HG03520 (cell line): ENCODE data around the gene FAM174C.
"Not testable (repeated sequence)": the region's sequence is repeated elsewhere in the genome, so short reads cannot be mapped to it uniquely, and the experiment has no call there.

Experiments
- ATAC-seq: cut with Tn5 transposase; IDR thresholded peaks from one replicate; pipeline ENCODE4 v1.9.1; 2021; ENCODE audit warnings: mild to moderate bottlenecking, moderate library complexity; ENCODE audit not compliant: unreplicated experiment

FAM174C gene

DNA sequence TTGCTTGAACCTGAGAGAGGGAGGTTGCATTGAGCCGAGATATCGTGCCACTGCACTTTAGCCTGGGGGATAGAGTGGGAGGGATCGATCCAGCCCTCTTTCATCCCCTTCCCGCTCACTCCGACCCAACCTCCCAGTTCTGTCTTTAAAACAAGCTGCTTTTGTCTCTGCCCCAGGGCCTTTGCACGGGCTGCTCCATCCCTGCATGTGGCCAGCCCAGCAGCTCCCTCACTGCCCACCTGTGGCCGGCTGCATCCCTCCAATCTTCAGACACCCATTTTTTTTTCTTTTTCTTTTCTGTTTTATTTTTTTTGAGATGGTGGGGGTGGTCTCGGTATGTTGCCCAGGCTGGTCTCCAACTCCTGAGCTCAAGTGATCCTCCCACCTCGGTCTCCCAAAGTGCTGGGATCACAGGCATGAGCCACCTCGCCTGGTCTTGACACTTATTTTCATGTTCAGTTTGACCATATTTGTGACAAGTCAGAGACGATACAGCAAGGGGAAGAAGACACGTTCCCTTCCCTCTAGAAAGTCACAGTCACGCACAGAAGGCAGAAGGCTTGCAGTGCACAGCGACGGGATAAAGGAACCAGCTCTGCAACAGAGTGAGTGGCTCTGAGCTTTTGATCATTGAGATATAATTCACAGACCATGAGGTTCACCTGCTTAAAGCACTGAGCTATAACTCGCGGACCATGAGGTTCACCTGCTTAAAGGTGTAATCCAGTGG, 42.1 kb downstream of the FAM174C start:
- ATAC-seq = no peak

DNA sequence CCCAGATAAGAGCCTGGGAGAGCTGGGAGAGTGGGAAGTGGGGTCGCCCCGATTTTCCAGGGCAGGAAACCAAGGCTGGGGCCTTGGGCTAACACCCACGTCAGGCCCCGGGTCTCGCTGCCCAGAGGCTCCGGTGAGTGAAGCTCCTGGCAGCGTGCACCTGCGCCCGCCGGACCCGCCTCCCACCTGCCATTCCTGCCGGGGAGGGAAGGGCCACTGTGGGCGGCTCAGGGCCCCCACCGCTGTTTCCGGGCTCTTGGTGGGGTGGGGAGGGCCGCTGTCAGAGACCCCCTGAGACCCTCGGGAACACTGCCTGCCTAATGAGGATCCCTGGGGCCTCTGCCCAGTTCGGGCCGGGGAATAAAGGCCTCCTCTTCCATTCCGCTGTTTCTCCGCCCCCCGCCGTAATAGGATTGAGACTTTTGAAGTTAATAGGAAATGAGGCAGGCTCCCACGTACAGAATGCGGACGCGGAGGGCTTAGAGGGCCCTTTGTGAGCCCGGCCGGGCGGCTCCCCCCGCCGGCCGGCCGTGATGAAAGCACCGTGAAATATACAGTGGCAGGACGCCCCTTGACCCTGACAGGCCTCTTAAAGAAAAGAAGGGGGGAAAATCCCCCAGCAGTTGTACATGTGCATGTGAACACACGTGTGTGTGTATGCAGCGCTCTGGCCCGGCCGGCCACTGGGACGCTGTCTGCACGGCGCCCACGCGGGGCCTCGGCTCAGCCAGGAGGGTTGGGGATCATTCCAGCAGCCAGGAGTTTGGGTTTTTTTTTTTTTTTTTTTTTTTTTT, 43.5 kb downstream of the FAM174C start:
- ATAC-seq = no peak

DNA sequence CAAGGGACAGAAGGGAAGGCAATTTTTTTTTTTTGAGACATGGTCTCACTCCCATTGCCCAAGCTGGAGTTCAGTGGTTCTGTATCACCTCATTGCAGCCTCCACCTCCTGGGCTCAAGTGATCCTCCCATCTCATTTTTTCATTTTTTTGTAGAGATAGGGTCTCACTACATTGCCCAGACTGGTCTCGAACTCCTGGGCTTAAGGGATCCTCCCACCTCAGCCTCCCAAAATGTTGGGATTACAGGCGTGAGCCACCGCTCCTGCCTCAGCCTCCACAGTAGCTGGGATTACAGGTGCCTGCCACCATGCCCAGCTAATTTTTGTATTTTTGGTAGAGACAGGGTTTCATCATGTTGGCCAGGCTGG, 44.9 kb downstream of the FAM174C start:
- not testable (repeated sequence) for ATAC-seq

DNA sequence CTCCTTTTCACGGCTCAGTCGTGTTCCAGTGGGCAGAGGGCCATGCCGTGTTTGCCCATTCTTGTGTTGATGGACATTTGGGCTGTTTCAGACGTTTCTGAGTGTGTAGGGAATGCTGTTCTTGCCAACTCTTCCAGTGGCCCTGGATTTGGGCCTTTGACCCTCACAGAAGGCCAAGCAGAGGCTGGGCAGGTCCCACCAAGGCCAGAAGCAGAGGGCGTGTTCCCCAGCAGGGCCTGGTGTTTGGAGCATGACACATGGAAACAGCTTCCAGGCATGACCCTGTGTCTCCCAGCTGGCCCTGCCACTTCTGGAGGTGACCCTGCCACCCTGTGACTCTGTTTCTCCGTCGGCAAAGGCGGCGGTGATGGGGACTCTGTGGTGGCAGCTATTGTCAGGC, 46.2 kb downstream of the FAM174C start:
- ATAC-seq = no peak

DNA sequence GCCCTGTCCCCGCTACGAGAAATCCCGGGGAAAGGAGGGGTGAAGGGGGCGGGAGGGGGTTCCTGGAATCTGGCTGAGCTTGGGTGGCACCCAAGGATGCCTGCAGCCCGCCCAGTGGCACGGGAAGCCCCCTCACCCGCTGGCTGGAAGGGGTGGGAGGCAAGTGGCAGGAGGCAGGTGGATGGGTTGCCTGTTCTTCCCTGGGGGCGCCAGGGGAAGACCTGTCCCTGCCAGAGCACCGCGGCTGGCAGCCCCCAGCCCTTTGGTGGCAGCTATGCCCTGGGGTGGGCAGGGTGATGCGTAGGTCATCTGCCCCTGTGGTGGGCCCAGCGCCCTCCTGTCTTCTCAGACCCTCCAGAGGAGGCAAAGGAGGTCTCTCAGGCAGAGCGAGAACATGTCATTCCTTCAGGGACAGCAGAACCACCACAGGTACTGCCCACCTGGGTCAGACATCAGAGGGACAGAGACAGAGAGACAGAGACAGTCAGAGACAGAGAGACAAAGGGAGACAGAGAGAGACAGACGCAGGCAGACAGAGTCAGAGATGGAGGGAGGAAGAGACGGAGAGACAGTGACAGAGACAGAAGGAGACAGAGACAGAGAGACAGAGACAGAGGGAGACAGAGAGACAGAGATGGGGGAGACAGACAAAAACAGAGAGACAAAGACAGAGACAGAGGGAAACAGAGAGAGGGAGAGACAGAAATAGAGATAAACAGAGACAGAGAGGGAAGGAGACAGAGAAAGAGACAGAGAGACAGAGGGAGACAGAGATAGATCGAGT, 47.1 kb downstream of the FAM174C start:
- no peak for ATAC-seq

DNA sequence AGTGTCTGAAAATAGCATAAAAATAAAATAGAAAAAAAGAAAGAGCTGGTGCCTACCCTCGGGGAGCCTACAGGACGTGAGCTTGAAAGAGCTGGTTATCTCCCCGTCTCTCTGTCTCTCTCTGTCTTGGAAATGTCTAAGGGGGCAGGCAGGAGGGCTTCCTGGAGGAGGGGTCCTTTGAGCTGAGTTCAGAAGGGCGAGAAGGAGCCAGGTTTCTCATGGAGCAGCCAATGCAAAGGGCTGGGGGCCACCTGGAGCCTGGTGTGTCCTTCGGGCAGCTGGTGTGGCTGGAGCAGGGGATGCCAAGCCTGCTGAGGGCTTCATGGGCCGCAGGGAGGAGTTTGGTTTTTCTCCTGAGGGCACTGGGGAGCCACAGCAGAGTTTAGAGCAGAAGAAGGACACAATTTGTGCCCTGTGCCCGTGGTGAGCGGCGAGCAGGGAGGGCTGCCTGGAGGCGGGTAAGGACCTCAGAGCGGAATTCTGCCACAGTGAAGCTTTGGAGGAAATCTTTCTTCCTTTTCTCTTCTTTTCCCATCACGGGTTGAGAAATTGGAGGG, 49.0 kb downstream of the FAM174C start:
- no peak for ATAC-seq

DNA sequence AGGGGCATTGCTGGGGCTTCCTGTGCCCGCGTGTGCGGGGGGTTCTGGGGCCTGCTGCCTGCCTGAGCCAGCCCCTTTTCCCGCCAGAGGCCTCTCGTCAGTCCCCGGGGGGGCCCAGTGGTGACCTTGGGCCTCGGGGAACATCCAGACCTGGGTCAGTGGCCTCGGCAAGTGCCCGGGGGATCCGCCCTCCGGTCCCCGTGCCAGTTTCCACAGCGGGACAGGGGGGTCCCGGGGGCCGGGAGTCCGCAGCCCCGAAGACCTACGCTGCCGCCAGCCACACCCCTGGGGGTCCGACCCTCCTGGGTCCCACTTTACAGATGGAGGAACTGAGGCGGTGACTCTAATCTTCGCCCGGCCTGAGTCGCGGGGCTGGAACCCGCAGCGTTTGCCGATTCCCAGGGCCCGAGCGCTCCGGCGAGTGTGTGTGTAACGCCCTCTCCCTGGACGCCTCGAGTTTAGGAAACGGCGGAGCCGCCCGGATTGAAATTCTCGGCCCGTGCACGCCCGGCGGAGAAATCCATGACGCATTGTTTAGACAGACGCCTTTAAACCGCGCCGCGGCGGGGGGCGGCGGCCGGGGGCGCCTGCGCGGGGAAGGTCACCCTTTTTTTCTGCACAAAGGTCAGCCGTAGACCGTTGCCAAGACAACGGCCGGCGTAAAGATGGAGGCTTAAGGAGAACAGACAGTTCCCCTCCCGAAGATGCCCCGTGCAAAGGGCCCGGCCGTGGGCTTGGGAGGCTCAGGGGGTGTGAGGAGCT, 49.7 kb downstream of the FAM174C start:
- no peak for ATAC-seq

DNA sequence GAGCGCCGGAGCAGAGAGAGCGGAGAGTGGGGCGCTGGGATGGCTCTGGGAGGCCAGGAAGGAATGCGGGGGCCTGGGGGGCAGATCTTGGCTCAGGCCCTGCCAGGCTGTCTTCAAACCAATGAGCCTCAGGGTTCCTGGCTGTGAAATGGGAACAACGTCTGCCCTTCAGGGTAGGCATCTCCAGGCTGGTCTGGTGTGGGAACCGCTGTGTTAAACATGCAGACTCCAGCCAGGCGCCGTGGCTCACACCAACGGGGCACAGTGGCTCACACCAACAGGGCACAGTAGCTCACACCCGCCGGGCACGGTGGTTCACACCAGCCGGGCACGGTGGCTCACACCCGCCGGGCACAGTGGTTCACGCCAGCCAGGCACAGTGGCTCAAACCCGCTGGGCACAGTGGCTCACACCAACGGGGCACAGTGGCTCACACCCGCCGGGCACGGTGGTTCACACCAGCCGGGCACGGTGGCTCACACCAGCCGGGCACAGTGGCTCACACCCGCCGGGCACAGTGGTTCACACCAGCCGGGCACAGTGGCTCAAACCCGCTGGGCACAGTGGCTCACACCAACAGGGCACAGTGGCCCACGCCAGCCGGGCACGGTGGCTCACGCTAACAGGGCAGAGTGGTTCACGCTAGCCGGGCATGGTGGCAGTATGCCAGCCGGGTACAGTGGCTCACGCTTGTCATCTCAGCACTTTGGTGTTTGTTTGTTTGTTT, 50.4 kb downstream of the FAM174C start:
- ATAC-seq = no peak

DNA sequence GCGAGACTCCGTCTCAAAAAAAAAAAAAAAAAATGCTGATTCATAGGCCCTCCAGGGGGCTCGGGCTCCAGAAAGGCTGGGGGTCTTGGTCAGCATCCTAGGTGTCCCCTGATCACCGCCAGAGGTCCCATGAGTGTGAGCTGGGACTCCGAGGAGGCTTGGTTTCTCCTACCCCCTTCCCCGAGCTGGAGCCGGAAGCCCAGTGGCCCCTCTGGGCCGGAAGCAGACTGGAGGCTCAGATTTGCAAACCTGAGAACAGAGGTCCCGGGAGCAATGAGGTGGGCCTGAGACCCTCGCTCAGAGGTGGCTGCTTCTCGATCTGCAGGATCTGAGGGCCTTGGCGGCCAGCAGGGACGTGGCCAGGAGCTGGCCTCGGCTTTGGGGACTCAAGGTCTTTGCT, 51.8 kb downstream of the FAM174C start:
- no peak for ATAC-seq
